NK-92 (cell line): ENCODE results near the gene TET3.
"Not testable (repeated sequence)": the region's sequence is repeated elsewhere in the genome, so short reads cannot be mapped to it uniquely, and the experiment has no call there.

ENCODE experiments used
- DNase-seq: peaks from one replicate; lab custom pipeline; 2025; ENCODE audit not compliant: unreplicated experiment; lab: John Stamatoyannopoulos, UW

TET3 gene

DNA sequence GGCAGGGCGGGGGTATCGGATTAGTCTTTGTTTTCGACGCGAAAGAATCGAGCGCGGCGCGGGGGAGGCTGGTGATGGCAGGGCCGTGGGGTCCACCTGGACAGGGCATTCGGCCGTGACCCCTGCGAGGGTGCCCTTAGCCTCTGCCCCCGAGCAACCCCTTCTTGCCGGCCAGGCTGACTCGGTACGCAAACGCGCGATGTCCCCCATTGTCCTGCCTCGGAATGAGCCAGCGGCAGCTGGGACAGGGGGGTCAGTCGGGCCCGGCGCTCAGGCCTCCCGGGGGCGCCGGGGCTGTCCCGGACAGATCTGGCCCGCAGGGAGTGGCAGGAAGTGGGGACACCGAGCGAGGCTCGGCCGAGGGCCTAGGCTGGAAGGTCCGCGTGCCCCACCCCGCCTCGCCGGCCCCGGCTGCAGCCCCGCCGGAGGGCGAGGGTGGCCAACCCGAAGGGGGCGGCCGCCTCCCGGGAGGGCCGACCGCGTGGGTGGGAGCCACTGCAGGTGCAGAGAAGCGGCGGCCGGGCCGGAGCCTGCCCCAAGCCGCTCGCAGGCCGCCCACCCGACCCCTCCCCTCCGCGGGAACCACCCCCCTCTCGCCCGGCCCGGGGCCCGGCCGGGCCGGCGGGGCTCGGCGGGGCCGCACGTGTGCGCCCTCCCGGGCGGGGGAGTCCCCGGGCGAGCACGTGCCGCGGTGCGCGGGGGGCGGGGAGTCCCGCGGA, at the start of gene TET3:
TET3 (plus strand) TSS at position 708 of the 719 bp plus-strand sequence. CDS start 1,494 bp downstream, outside the sequence.
- DNase-seq = no peak

DNA sequence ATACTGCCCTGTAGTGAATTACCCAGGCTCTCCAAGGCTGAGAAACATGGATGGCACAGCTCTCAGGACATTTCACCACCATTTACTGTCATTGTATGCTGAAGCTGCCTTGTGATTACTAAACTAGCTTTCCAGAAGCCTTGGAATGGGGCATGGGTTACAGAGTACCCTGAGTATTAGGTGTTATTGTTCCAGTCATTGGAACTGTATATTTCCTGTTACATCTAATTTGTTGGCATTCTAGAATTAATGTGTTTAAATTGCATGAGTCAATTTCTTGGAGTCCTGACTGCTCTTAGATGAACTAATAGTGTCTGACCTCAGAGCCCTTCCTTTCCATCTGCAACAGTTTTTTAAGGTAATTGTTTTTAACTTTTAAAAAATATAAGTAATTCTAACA, 49.1 kb upstream of the TET3 start:
- DNase-seq = no peak

DNA sequence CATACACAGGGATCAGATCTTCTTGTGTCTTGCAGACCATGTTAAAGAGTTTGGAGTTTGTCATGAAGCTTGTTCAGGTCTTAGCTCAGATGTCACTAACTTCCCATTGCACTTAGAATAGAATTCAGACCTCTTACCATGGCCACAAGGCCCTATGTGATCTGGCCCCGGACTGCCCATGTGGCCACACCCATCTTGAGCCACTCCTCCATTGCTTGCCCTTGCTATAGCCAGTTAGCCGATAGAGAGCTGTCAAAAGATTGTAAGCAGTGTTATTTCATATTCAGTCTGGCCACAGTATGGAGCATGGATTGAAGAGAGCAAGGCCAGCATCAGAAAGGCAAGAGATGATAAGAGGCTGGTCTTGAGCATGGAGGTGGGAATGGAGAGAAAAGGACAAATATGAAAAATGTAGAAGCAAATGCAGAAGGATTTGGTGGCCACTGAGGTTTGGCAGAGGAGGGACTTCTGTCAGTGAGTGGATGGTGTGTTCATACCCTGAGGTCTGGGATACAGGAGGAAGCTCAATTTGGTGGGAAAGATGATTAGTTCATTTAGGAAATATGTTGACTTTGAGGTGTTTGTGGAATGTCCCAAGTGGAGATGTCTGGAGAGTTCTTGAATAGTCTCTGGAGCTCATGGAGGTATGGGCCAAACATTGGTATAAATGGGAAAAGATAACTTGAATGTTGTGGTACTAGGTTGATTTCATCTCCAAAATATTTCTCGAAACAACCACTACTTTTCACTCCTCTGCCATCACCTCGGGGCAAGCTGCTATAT, 47.4 kb upstream of the TET3 start:
- no peak for DNase-seq

DNA sequence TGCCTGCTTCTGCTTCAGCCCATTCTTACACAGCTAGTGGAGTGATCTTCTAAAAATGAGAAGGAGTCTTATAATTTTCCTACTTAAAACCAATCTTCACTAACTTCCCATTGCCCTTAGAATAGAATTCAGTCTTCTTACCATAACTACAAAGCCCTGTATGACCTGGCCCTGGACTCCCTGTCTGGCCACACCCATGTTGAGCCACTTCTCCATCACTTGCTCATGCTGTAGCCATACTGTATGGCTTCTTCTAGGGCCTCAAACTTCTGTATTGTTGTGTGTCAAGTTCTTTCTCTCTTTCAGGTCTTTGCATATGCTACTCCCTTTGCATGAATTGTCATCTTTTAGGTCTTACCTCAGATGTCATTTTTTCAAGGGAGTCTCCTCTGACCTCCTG, 46.8 kb upstream of the TET3 start:
- DNase-seq = no peak

DNA sequence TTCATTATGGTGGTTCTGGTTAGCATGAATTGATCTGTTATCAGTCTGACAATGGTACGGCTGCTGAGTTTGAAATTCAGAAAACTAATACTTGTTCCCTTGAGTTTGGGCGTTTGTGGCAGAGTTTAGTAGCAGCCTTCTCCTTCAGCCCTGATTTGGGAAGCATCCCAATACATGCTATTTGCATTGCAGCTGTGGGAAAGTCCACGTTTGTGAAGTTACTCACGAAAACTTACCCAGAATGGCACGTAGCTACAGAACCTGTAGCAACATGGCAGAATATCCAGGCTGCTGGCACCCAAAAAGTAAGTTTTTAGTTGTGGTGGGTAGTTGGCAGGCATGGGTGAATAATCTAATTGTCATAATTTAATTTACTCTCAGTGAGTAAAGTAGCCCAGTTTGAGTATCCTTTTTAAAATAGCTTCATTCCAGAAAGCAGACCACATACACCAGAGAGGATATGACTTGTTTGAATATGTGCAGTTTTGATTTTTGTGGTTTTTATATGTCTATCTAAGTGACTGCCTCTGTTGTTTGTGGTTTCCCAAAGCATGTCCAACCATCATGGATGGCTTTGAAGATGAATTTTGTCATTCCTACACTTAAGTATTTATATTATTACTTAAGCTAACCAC, 45.9 kb upstream of the TET3 start:
- DNase-seq = no peak

DNA sequence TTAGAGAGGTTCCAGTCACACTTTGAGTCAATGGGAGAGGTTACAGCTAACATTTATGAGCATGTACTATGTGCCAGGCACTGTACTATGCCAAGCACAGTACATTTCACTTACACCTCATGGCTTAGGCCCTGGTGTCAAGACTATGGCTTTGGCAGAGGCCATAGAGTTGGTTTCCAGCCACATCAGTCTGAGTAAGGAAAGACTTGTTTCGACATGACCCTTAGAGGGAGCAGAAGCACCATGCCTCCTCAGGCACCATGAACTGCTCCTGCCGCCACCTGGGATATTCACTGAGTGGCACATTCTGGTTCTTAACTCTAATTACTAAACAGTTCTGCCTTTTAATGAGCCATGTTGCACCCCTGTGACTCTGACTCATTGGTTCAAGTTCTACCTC, 45.3 kb upstream of the TET3 start:
- no peak for DNase-seq

DNA sequence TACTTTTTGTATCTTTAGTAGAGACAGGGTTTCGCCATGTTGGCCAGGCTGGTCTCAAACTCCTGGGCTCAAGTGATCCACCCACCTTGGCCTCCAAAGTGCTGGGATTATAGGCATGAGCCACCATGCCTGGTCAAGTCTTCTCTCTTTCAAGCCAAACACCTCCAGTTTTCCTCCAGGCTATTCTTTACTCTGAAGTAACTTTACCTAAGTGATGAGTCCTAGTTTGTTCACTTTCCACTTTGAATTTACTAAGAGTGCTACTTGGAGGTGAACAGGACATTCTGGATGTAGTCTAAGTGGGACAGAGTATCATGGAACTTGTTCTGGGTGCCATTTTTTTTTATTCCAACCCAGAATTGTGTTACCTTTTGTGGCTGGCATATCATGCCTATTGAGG, 44.6 kb upstream of the TET3 start:
- DNase-seq = not testable (repeated sequence)

DNA sequence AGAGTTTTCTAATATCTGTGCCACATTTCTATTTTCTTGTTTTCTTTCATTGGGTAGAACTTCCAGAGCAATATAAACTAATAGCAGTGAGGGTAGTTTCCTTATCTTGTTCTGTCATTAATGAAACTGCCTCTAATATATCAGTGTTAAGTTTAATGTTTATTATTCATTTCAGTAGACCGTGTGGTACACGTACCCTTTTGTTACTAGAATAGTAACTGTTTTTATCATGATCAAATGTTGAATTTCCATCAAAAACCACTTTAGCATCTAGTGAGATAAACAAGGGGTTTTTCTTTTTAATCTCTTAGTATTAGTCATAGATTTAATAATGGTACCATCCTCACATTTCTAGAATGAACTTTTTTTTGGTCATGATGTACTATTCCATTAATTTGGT, 42.0 kb upstream of the TET3 start:
- no peak for DNase-seq

DNA sequence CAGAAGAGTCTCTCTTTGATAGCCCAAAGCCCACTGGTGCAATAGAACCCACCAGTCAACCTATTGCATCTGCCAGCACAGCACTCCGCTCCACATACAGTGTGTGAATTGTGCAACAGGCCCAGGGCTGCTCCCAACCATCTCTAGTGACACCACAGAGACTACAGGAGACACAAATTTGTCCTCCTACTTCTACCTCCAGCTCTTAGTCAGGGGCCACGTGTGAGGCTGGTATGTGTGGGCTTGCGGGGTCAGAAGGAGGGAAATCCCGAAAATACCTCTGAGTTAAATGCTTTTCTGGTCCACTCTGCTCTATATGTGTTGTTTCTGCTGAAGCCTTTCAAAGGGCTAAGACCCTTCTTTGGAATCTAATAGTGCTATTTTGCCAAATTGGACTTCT, 40.0 kb upstream of the TET3 start:
- no peak for DNase-seq

DNA sequence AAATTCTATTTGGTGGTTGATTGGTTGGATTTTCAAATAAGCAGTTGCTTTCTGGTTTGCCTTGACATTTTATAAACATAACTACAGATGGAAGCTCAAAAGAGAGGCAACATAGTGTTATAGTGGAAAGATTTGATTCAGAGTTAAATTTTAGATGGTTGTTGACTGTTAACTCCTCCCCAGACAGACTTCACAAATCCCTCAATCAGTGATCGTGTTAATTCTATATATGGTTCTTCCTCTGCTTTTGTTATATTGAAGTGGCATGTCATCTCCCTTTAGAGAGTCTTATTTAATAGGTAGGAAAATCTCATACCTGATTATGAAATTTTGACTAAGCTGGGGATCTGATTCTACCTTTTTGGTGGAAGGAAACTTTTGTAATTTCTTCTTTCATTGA, 38.5 kb upstream of the TET3 start:
- DNase-seq = no peak

DNA sequence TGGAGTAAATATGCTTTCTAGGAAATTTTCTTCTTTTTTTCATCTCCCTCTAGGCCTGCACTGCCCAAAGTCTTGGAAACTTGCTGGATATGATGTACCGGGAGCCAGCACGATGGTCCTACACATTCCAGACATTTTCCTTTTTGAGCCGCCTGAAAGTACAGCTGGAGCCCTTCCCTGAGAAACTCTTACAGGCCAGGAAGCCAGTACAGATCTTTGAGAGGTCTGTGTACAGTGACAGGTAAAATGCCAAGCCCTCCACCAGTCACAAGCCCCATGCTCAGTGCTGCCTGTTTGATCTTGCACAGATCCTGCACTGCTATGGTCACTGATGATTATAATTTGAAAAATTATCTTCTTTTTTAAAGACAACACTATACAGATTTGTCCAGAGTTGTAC, 38.0 kb upstream of the TET3 start:
- no peak for DNase-seq

DNA sequence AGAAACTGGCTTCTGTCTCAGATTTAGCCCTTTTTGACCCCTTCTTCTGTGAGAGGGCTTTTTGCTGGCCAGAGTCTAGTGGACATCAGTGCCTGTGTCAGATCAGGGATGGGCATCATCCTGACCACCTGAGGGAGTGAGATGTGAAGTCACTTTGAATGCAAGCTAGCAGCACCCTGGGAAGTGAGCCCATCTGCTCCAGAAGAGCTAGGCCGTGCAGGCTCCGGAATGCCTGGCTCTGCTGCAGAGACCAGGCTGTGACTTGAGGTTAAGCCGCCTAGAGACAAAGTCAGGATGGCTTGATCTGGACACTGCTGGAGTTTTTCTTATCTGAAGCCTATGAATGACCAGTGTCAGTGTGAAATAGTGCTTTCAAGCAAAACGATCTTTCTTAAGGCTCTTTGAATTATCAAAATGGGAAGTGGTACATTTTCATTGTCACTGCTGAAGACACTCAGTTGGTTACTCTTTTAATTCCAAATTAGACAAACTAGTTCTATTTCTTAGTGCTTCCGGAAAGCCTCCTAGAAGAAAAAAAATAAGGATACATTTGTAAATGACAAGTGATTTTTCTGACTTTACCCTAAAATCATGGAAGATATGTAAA, 37.2 kb upstream of the TET3 start:
- DNase-seq = no peak

DNA sequence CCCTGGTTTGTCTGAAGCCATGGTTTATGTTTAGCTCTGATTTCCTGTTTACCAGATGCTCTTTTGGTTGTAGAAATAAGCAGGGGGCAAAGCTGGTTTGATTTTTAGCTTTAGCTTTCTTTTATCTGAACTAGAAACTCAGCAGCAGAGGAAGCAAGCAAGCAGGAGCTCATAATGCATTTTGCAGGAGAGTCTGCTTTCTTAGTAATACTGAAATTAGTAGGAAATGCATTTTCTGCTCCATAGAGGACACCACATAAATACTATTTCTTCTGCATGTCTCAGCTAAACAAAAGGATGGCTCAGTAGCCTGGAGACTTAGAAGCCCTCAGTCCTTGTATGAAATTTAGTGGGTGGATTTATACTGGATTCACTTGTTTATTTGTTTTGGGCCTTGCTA, 34.9 kb upstream of the TET3 start:
- no peak for DNase-seq

DNA sequence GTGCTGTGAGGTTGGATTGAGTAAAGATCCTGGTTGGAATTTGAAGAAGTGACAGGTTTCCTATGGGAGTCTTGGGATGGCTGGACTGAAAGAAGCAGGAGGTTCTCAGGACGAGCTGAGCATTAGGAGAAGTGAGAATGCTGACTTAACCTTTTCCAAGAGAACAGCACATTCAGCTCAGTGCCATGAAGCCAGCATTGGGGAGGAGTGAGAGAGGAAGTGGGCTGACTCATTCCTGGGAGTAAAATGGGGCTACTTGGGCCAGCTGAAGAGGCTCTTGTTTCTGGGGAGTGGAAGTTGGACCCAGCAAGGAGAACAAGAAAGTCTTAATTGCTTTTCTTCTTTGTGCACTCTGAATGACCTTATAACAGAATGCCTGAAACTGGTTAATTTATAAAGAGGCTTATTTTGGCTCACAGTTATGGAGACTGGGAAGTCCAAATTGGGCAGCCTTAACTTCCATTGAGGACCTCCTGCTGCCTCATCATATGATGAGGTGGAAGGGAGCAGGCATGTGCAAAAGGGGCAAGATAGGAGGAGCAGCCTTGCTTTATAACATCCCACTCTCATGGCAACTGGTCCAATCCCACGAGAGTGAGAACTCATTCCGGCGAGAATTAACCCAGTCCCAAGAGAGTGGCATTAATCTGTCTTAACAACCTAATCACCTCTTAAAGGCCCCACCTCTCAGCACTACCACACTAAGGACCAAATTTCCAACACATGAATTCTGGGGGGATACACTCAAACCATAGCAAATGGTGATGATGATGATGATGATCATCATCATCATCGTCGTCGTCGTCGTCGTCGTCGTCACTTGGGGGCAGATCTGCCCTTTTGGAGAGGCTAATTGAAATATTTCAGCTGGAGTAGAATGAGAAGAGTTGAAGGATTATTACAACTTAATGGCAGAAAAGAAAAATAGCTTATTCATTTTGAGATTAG, 31.9 kb upstream of the TET3 start:
- no peak for DNase-seq

DNA sequence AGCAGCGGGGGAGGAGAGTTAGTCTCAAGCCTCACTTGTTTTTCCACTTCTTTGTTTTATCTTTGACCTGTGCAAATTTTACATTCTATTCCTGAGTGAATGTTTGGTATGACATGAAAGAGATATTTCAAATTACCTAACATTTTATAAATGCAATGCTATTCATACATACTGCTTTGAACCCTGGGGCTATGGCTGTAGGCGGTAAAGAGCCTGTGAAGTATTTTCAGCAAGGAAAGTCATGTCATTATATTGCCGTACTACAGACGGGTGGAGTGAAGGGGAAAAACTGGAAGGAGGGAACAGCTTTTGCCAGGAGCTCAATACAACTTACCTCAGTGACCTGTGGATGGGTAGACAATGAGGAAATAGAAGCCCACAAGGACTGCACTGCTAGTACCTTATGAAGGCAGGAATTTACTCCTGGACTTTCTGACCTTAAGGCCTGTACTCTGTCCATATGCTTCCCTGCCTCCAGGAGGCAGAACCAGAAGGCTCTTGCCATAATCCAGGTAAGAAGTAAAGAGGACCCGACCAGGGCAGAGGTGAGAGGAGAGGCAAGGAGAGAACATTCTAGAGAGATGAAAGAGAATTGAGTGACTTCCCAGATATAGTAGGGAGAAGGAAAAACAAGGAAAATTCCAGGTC, 28.4 kb upstream of the TET3 start:
- DNase-seq = no peak

DNA sequence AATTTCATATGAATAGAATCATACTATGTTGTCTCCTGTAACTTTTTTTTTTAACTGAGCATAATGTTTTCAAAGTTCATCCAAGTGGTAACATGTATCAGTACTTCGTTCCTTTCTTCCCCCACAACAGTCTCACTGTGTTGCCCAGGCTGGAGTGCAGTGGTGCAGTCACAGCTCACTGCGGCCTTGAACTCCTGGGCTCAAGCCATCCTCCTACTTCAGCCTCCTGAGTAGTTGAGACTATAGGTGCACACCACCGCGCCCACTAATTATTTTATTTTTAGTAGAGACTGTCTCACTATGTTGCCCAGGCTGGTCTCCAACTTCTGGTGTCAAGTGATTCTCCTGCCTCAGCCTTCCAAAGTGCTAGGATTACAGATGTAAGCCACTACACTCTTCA, 23.4 kb upstream of the TET3 start:
- DNase-seq = no peak

DNA sequence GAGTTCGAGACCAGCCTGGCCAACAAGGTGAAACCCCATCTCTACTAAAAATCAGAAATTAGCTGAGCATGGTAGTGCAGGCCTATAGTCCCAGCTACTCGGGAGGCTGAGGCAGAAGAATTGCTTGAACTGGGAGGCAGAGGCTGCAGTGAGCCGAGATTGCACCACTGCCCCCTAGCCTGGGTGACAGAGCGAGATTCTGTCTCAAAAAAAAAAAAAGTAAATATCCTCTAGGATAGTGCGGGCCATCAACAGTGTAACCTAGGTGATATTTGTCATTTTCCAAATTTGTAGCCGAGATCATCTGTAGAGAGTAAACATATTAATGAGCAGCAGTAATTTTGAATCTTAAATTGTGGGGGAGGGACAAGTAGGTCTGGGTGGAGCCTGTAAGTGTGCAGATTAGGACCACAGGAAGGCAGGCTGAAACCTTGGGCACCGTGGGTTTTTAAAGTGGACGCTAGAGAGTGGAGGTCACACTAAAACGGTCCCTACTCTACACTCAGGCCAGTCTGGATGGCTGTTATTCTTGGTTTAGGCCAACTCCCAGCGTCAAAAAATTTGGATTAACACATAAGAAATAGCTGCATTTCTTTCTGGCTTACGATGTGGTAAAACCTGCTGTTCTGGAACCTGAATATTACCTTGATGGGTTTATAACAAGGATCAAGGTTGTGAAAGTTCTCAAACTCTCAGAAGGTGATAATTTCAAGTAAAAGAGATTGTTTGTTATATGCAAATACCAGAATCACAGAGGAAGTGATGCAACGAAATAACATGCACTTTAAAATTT, 22.7 kb upstream of the TET3 start:
- DNase-seq = no peak

DNA sequence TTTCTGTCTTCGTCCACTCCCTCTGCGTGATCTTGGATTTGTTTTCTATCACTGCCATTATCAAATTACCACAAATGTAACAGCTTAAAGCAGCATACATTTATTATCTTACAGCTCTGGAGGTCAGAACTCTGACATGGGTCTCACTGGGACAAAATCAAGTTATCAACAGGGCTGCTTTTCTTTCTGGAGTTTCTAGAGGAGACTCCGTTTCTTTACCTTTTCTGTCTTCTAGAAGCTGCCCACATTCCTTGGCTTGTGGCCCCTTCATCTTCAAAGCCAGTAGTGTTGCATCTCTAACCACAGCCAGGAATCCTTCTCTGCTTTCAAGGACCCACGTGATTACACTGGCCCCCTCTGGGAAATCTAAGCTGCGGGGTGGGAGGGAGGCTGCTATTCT, 21.9 kb upstream of the TET3 start:
- DNase-seq = no peak

DNA sequence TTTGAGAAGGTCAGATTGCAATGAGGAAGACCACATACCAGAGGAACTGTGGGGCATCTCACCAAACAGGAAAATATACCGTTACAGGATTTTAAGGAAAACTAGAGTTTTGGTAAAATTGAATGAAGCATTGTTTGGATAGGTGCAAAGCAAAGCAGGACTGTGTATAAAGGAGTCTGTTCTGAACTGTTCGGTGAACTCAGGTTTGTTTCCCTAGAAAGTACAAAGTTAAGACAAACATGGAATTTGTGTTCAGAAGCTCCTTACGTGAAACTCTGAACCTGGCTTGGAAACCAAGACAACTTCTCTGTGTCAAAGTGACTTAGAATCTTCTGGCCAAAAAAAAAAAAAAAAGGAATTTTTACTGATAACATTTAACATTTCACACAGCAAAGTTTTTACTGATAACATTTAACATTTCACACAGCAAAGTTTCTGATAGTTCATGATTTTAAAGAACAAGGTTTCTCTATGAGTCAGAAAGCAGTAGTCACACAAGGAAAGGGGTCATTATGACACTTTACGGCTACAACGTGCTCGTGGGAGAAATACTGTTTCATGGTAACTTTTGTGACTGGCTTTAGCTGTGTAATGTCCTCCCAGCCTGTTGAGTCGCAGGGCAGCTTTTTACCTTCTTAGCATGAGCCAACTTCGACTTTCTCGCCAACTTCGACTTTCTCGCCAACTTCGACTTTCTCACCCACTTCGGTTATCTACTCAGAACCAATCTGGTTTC, 21.2 kb upstream of the TET3 start:
- DNase-seq = no peak
